G401.6 (cell line): Measurements from ENCODE around the gene PPARD.
"Not testable (repeated sequence)": the region's sequence is repeated elsewhere in the genome, so short reads cannot be mapped to it uniquely, and the experiment has no call there.

Experiments
- FAIRE-seq: peaks from 2 replicates; lab custom pipeline; 2012; peaks lifted over from hg19 to GRCh38; lab: Jason Lieb, UNC

Gene PPARD

GRCh38 chr6:35312076-35312800, 30.1 kb upstream of the PPARD start:
- no peak for FAIRE-seq

DNA sequence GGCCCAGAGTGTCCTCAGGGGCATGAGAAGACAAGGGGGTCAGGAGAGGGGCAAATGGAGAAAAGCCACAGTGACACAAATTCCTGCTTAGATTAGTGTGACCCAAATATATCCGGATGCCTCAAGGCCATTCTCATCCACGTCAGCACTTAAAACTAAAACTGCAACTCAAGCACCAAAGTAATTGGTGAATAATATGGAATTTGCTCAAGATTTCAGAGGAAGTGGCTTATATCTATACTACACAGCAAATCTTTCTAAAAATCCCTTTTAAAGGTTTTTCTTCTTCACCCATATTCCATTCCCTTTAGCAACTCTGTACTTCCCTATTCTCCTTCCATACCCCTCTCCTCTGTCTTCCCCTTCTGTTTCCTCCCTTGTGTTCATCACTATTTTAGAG, 29.6 kb upstream of the PPARD start:
- no peak for FAIRE-seq

GRCh38 chr6:35317483-35318195, 24.7 kb upstream of the PPARD start:
- FAIRE-seq = no peak

DNA sequence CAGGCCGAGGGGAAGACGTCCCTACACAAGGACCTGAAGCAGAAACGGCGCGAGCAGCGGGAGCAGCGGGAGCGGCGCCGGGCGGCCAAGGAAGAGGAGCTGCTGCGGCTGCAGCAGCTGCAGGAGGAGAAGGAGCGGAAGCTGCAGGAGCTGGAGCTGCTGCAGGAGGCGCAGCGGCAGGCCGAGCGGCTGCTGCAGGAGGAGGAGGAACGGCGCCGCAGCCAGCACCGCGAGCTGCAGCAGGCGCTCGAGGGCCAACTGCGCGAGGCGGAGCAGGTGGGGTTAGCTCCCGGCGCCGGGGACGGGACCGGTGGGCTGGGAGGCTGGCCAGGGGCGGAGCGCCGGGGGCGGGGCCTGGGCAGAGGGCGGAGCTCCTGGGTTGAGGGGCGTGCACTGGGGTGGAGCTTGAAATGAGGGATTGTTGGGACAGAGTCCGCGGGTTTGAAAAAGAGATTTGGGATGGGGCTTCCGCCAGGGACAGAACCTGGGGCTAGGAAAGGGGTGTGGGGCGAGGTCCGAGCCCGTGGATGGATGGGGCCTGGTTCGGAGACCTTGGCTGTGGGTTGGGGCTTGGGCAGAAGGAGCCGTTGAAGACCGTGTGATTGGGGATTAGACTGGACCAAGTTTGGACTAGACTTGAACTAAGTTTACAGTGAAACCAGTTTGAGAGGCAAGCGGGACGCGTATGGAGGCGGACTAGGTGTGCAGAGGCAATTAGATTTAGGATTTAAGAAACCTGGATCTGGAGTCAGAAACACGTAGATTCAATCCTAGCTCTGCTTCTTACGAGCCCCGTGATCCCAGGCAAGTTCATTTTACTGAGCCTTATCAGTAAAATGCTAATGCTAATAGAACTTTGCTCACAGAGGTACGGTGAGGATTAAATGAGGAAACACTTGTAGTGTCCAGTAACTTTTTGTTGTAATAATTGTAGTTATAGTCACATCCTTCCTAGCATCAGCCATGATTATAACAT, 23.9 kb upstream of the PPARD start:
- FAIRE-seq = peak; percentile 17

GRCh38 chr6:35319346-35320030, 22.9 kb upstream of the PPARD start:
- FAIRE-seq = no peak

DNA sequence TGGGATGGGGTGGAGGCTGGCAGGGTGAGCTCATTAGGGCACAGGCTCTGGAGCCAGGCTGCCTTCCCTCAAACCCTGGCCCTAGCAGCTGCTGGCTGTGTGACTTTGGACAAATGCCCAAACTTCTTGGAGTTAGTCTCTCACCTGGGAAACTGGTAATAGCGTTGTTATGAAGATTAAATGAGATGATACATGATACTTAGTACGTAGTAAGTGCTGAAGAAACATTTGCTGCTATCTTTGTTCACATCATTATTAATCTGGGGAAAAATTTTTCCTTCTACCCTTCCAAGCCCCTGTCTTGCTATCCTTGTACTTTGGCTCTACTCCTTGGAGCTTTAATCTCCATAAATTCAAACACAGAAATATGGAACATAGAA, 22.3 kb upstream of the PPARD start:
- FAIRE-seq = no peak

GRCh38 chr6:35321091-35321490, 21.3 kb upstream of the PPARD start:
- no peak for FAIRE-seq

GRCh38 chr6:35327349-35328027, 14.9 kb upstream of the PPARD start:
- FAIRE-seq = no peak

GRCh38 chr6:35328108-35328723, 14.1 kb upstream of the PPARD start:
- no peak for FAIRE-seq

DNA sequence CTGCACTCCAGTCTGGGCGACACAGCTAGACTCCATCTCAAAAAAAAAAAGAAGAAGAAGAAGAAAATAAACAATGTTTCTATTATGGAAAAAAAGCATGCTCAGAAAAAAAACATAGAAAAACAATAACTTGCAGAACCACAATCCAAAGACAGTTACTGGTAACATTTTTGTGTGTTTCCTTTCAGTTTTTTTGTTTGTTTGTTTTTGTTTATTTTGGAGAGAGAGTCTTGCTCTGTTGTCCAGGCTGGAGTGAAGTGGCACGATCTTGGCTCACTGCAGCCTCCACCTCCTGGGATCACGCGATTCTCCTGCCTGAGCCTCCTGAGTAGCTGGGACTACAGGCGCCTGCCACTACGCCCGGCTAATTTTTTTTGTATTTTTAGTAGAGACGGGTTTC, 13.4 kb upstream of the PPARD start:
- not testable (repeated sequence) for FAIRE-seq

- no peak for FAIRE-seq
These were observed 11.7 kb upstream of the PPARD start for GRCh38 chr6:35330541-35331119.

GRCh38 chr6:35332074-35332887, 10.1 kb upstream of the PPARD start:
- not testable (repeated sequence) for FAIRE-seq

GRCh38 chr6:35341557-35341956, 801 bp upstream of the PPARD start:
- FAIRE-seq = no peak

DNA sequence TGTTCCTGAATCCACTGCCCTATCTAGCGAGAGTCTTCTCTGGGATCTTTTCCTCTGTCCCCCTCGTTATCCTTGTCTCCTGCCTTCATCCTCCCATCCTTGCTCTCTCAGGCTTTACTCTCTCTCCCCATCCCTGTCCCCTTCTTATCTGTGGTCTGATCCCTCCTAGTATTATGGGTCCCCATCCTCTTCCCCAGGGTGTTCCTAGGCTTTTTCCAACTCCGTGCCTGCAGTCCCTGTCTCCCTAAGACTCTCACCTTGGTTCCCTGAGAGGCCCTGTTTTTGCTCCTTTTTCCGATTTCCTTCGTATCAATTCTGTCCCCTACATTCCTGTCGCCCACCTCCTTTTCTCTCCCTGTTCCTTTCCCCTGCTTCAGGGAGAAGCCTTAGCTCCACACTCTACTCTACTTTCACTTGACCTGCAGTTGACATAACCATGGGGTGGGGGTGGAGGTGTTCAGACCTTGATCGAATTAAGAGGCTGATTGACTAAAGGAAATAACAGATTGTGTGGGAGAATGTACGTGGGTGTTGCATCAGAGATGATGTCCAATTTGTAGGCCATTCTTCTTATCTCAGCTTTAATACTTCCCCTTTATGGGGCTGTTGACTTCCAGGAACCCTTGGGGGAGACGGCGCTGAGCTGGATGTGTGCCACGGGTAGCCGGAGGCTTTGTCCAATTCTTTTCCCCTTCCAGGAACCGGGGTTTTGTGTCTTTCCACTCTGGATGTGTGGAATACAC, 905 bp downstream of the PPARD start:
- FAIRE-seq = no peak

GRCh38 chr6:35343835-35344550, 1.6 kb downstream of the PPARD start:
- FAIRE-seq = no peak

GRCh38 chr6:35351422-35351821, 9.1 kb downstream of the PPARD start:
- FAIRE-seq = no peak

- FAIRE-seq = no peak
These were observed 10.4 kb downstream of the PPARD start for GRCh38 chr6:35352735-35353134.

- FAIRE-seq = no peak
These were observed 12.2 kb downstream of the PPARD start for GRCh38 chr6:35354361-35355135.
